GM12801 (cell line): ENCODE results near the gene TCF7L1.

Experiments
- CTCF ChIP-seq: IDR thresholded peaks from one replicate; pipeline ENCODE4 v1.5.1; 2011; ENCODE audit warnings: control low read depth; ENCODE audit not compliant: insufficient read length; ENCODE audit errors: extremely low read depth

TCF7L1 gene

DNA sequence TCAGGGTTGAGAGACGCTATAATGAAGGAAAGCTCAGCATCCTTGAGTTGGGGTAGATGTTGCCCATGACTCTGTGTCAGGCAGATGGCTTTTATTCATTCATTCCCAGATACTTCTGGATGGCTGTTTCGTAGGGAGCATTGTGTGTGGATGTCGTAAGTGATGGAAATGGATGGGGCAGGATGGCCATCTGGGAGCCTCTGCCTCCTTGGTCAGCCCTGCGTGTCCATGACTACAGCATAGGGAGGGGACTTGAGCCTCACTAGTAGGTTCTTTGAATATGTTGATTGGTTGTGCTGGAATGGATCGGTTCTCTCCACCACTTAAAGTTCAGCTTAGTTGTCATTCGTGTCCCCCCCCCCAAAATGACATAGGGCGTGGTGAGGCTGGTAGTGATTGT, 149.7 kb downstream of the TCF7L1 start:
- no peak for TF ChIP-seq CTCF

DNA sequence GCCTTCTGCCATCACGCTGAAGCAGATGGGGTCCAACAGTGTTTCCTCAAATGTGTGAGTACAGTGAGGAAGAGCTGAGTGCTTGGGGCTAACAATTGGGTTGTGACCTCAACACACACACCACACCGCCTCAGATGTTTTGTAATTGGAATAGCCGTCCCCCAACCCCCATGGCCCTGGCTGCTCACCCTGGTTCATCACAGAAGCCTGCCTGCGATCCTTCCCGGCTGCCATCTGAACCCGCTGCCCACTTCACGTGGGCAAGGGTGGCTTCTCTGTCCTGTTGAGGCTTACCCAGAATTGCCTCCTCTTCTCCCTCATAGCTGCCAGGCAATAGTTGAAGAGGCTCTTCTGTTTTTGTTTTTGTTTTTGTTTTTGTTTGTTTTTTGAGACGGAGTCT, 150.4 kb downstream of the TCF7L1 start:
- TF ChIP-seq CTCF: no peak

- no peak for TF ChIP-seq CTCF
Measured at GRCh38 chr2:85286918-85287317, 153.7 kb downstream of the TCF7L1 start.

- no peak for TF ChIP-seq CTCF
Measured at GRCh38 chr2:85287721-85288120, 154.5 kb downstream of the TCF7L1 start.

DNA sequence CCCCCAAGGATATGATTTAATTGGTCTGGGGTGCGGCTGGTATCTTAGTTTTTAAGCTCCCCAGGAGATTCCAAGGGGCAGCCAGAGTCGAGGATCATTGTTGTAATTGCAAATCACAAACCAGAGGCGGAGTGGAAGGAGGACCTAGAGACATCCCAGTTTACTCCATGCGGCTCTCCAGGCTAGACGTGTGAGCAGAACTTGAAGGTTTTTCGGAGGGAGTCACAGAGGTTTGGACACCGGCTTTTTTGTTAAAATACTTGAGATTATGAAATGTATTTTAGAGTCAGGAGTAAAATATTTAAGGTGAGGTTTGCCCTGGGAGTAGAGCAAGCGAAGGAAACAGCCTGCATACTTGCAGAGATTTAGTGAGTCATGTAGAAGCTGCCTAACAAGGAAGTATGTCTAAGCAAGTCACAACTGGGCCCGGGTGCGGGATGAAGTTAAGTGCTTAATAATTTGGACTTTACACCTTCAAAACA, 155.1 kb downstream of the TCF7L1 start:
- no peak for TF ChIP-seq CTCF

- no peak for TF ChIP-seq CTCF
Measured at GRCh38 chr2:85291425-85292023, 158.3 kb downstream of the TCF7L1 start.

DNA sequence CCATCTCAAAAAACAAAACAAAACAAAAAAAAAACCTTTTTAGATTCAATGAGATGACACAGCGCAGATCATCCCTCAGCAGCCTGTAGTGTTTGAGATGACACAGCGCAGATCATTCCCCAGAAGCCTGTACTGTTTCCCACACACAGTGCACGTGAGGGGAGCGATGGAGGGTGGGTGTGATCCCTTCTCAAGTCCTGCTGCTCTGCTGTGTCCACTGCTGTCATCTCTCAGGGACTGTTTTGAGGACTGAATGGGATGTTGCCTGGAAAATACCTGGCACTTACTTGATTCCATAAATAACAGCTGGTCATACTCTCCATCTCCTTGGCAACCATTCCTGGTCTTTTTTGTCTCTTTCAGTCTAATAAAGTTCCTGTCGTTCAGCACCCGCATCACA, 168.9 kb downstream of the TCF7L1 start:
- no peak for TF ChIP-seq CTCF
